DMS 273 (cell line): ENCODE results near the gene ZNF267.
"Not testable (repeated sequence)": the region's sequence is repeated elsewhere in the genome, so short reads cannot be mapped to it uniquely, and the experiment has no call there.

Experiments
- DNase-seq: peaks from one replicate; lab custom pipeline; 2025; ENCODE audit not compliant: unreplicated experiment; lab: John Stamatoyannopoulos, UW

The ZNF267 gene

DNA sequence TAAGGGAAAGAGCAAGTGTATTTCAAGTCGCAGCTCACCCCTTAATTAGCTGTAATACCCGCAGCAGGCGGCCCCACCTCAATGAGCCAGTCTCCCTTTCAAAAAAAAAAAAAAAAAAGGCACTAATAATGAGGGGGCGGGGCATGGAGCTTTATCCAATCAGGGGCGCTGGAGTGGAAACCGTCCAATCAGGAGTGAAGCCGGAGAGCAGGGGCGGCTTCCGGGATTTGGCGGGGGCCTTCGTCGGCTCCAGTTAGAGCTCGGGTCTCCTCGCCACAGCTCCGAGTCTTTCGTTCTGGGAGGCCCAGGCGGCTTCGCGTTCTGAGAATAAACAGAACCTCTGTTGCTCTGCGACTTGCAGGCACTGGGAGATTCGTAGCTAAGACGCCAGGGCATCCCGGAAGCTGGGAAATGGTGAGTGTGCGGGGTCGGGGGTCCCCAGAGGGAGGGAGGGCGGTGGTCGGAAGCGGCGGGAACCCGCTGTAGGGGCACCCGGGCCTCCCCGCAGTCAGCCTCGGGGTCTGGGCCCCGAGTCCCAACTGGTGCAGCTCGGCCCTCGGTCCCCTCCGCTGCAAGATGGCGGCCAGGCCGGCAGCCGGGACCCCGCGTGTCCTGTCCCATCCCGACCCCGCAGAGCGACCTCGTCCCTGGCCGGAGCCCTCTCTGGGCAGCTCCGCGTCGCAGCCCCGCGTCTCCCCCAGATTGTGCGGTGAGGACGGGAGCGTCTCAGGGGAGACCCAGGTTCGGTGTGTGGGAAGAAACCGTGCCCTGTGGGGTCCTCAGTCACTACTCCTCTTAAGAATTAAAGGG, at the start of gene ZNF267:
Gene ZNF267, plus strand, starts transcription at position 252 of the 810 bp plus-strand sequence. Its CDS starts 160 bp downstream, at position 412.
- DNase-seq: peak; percentile 97

- DNase-seq: no peak
Measured at GRCh38 chr16:31833047-31833446, 40.6 kb upstream of the ZNF267 start.

- not testable (repeated sequence) for DNase-seq
Measured at GRCh38 chr16:31836396-31836795, 37.2 kb upstream of the ZNF267 start.

DNA sequence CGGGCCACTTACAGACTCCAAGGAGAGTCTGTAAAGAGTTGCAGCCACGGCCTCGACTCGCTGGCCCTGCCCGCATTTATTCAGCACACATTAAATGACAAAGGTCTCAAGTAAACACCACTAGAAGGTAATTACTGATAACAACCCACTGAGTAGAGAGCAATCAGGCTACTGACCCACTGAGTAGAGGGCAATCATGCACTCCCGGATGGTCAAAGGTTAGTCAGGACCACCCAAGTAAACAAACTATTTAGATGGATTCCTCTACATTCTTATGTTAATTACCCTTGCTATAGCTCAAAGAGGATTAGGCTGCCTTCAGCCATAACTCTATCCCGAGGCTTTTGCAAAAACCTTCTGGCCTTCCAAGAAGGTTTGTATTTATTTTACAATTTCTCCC, 30.7 kb upstream of the ZNF267 start:
- DNase-seq: no peak

DNA sequence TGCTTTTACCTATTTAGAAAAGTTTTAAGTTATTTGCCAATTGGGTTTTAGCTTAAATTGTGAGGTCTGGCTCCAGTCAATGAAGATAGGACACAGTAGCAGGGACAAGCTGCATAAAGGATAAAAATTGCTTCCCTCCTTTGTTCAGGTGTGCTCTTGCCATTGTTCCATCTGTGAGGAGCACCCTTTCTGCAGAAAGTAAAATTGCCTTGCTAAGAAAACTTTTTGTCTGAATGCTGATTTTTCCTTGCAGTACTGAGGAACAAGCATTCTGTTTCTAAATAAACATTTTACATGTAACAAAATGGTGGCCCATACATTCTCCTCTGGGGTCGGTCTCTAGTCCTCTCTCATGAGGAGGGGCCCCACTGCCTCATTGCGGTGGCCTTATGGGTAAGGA, 25.0 kb upstream of the ZNF267 start:
- not testable (repeated sequence) for DNase-seq

GRCh38 chr16:31853291-31853690, 20.3 kb upstream of the ZNF267 start:
- no peak for DNase-seq

DNA sequence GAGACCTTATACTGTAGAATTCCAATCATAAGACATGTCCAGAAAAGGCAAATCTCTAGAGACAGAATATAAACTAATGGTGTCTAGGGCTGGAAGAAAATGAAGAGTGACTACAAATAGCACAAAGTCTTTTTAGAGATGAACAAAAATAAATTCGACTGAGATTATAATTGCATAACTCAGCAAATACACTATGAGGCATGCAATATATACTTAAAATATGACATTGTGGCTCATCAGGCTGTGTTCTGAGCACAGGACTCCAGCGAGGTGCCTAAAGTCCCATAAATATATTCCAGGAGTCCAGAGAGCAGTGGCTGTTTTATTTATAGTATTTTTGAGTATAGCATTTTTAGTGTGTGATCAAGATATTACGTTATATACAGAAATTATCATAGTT, 13.1 kb upstream of the ZNF267 start:
- DNase-seq: no peak

DNA sequence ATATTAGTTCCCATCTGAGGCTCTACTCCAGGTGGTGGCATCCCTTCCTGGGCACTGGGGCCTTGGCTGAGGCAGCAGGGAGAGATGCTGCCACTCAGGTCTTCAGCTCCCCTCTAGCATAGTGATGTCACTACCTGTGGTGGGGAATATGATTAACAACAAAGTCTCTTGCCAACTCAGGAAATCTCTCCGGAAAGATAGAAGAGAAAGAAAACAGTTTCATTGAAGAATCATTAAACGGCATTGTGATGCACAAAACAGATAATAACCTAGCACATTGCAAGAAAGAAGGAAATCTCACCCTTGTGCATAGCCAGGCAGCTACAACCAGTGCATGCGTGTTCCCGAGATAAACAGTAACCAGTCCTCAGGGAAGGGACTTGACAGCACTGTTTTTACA, 12.2 kb upstream of the ZNF267 start:
- no peak for DNase-seq

DNA sequence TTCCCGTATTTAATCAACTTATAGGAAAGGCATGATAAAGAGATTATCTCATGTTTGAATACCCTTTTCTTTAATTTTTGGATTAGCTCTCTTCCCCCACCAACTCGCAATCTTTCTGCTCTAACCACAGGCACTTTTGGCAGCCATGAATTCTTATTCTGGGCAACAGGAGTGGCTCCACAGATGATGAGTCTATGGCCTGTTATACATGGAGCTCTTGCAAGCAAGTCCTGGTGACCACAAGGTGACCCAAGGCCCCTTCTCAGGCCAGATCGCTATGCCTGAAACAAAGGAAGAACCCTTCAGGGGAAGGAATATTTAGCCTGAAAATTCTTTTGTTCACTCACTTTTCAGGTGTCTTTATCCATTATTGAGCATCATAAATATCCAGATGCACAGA, 10.8 kb upstream of the ZNF267 start:
- DNase-seq: no peak

GRCh38 chr16:31868164-31868563, 5.4 kb upstream of the ZNF267 start:
- no peak for DNase-seq

DNA sequence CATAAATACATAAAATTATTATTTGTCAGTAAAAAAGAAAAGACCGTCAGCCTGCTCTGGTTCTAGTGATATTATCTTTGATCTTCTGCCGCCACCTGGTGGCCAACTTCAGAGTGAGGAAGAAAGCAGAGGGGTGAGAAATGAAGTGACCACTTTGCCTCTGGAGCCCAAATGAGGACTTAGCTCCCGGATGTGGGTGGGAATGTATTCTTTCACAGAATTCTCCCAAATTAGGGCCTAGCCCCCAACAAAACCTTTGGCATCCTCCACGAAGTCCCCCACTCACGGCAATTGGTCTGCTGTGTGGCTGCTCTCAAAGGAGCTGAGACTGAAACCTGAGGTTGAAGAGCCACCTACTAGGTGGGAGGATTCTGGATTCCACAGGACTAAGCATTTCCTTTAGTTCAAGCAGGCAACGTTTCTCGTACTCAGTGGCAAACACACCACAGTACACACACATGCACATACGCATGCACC, 4.9 kb upstream of the ZNF267 start:
- DNase-seq: peak; percentile 89

DNA sequence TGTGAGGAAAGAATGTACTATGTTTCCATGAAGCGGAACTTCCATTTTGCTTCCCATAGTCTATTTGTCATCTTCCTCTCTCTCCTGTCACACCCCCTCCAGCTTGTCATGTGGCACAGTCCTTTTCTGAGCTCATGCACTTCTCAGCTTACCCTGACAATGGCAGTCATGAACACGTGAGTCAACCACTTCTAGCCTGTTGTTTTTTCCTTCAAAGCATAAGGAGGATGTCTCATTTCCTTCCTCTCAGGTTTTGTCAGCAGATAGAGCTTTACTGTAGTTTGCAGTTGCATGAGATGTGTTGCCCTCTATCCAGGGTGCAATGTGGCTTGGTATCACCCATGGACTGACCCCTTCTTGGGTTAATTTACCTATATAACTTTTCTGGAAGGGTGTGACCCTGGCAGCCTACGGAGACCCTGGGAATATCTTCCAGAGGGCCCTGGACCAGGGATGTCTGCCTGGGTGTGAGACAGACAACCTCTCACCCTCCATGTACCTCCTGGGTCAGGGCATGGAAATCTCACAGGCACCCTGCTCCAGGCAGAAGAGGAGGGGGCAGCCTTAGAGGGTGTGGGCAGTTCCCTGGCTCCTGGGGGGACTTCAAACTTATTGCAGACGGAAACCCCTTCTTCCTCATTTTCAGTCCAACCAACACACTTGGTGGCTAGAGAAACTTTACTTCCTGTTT, 4.0 kb upstream of the ZNF267 start:
- DNase-seq: no peak

DNA sequence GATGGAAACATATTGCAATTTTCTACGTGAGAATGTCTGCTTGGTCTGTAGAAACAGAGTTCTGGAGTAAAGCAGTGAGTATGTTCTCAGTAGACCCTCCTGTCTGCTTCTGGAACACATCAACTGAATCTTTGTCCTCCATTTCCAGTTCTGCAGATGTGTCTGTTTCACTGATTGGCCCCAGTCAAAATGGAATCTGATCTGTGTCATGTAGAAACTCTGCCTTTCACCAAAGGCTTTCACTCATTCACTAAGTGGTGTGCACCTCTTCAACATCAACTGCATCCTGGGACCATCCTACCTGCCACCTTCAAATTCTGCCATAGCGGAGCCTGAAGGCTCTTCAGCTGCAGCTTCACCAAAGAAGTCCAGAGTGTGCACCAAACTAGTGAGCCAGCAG, 2.8 kb upstream of the ZNF267 start:
- DNase-seq: no peak

GRCh38 chr16:31871510-31871909, 2.1 kb upstream of the ZNF267 start:
- no peak for DNase-seq

- DNase-seq: no peak
Measured at GRCh38 chr16:31872201-31872600, 1.4 kb upstream of the ZNF267 start.

GRCh38 chr16:31874366-31875111, 932 bp downstream of the ZNF267 start:
- DNase-seq: peak; percentile 61

DNA sequence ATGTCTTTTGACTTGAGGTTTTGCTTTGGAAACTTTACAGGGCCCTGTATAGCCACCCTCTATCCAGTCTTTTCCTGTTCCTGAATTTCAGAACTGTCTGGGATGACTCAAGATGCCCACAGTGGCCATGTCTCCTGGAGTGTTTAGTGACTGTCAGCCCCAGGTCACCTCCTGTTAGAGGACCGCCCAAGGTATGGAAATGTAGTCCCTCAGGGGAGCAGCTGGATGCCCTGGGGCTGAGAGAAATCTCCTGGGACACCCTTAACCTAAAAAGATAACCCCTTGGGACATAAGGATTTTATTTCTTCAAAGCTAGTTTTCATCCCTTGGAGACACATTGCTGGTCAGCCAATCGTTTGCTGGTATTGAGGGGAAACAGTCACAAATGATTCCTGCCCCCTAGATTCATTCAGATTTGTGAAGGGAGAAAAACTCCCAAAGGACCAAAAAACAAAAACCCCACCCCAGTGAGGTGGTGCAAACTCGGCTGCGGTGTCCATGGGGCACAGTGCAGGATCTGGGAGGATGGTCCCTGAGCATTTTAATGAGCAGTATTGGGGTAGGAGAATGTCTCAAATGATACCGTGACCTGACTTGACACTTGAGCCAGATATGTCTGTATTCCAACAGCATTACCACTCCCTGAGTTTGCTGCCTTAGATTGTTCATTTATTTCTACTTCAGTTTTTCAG, 1.7 kb downstream of the ZNF267 start:
- no peak for DNase-seq

DNA sequence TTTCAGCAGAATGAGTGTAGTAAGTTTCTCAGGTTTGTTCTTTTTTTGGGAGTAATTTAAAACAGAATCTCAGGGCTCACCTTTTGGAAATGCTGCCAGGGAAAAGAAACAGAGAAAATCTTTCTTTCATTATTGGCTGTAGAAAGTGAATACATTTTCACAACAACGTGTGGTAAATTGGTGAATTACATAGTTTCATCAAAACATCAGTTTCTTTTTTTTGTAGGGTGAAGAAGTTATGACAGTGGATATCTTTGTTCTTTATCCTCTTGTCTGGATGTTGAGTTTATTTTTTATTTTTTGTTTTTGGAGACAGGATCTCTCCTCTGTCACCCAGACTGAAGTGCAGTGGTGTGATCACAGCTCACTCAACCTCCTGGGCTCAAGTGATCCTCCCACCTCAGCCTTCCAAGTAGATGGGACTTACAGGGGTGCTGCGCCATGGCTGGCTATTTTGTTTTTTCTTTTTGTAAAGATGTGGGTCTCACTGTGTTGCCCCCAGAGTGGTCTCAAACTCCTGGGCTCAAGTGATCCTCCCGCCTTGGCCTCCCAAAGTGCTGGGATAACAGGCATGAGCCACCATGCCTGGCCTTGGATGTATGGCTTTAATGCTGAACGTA, 2.4 kb downstream of the ZNF267 start:
- no peak for DNase-seq

GRCh38 chr16:31876951-31877828, 3.6 kb downstream of the ZNF267 start:
- no peak for DNase-seq
